BLaER1 treated with 17β-estradiol and CSF1 and Interleukin-3, amounts not matched to agents 10 nM and 100 nM (cell line): ENCODE measurements around the gene LPCAT3.
"Not testable (repeated sequence)": the region's sequence is repeated elsewhere in the genome, so short reads cannot be mapped to it uniquely, and the experiment has no call there.

Source experiments
- H3K27ac ChIP-seq, 11 experiments: shearing (Covaris generic); formaldehyde crosslinking; 2 replicates each; pipeline ENCODE4 v1.8.1; 2022
- H3K27me3 ChIP-seq, 11 experiments: shearing (Covaris generic); formaldehyde crosslinking; 2 replicates each; pipeline ENCODE4 v1.8.1; 2022
- H3K36me3 ChIP-seq, 11 experiments: shearing (Covaris generic); formaldehyde crosslinking; 2 replicates each; pipeline ENCODE4 v1.8.1; 2022
- H3K4me1 ChIP-seq, 10 experiments: shearing (Covaris generic); formaldehyde crosslinking; 2 replicates each; pipeline ENCODE4 v1.8.1; 2022
- H3K4me2 ChIP-seq, 11 experiments: shearing (Covaris generic); formaldehyde crosslinking; 2 replicates each; pipeline ENCODE4 v1.8.1; 2022
- H3K4me3 ChIP-seq, 10 experiments: shearing (Covaris generic); formaldehyde crosslinking; 2 replicates each; pipeline ENCODE4 v1.8.1; 2022
- H3K9ac ChIP-seq, 11 experiments: shearing (Covaris generic); formaldehyde crosslinking; 2 replicates each; pipeline ENCODE4 v1.8.1; 2022
- H3K9me3 ChIP-seq, 11 experiments: shearing (Covaris generic); formaldehyde crosslinking; replicated peaks in 1 of 11; 2 replicates each; pipeline ENCODE4 v1.8.1; 2022
- H4K20me1 ChIP-seq, 11 experiments: shearing (Covaris generic); formaldehyde crosslinking; 2 replicates each; pipeline ENCODE4 v1.8.1; 2022
- Cebpa-rat ChIP-seq, 11 experiments: shearing (Covaris generic); IDR thresholded peaks; 2 replicates each; pipeline ENCODE4 v1.8.1; 2022

The LPCAT3 gene

DNA sequence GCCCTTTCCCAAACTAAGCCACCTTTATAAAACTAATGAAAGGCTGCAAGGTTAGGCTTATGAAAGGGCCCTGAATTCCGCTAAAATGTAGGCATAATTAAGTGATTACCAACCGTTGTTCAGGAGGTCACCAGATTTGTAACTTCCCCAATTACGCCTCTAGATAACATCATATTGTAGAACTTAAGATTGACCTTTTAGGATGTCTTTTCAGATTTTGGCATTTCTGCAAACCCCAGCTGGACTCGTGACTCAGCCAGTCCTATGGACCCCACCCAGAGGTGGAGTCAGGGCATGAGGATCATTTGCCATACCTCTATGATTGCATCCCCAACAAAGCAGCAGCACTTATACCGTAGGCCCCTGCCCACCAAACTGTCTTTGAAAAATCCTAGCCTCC lies 3.7 kb upstream of the LPCAT3 start:
- no peaks in the 10 kb centered on the region for H3K9me3 ChIP-seq
- H3K27ac ChIP-seq = no peak overlapping the region
- no peaks in the 10 kb centered on the region for H3K36me3 ChIP-seq
- H3K4me1 ChIP-seq = peaks cover 14 to 31% (median 19%) of the 10 kb centered on the region in 10 experiments
- peak overlapping the region in 2 of 11 experiments; percentile 0 to 20; a peak in 1 of 22 replicates for H3K4me2 ChIP-seq
- H4K20me1 ChIP-seq = peaks cover 0 to 9% (median 0%) of the 10 kb centered on the region in 11 experiments; a peak in 3 of 22 replicates
- no peak overlapping the region for H3K9ac ChIP-seq
- TF ChIP-seq Cebpa-rat (IDR thresholded peaks at IDR 0.05) = no peak
- no peak overlapping the region for H3K4me3 ChIP-seq
- no peaks in the 10 kb centered on the region for H3K27me3 ChIP-seq

DNA sequence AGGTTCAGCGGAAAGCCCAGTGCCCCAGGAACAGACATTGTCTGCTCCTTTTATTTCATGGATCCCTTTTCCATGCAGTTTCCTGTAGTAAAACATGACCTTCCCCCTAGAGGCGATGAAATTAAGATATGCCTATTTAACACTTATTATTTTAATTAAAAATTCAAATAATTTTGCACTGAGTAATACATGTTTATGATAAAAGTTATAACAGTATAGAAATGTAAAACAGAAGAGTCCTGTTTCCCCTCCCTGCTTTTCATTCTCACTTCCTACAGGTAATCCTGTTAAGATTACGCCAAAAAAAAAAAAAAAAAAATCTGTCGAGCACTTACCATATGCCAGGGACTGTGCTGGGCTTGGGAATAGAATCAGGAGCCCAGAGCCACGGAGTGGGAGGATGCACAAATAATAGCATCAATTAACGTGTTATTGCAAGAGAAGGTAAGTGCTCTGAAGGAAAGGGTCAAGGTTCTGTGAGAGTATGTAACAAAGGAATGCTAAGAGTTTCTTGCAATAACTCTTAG lies 830 bp upstream of the LPCAT3 start:
- H4K20me1 ChIP-seq = peaks cover 0 to 35% (median 7%) of the 10 kb centered on the region in 11 experiments; a peak in 8 of 22 replicates
- H3K4me2 ChIP-seq = peak overlapping the region; percentile 52 to 88 (median 80)
- H3K4me3 ChIP-seq = peak overlapping the region; percentile 69 to 88 (median 80); a peak in 19 of 20 replicates
- H3K36me3 ChIP-seq = peaks cover 3 to 20% (median 13%) of the 10 kb centered on the region in 11 experiments; a peak in 17 of 22 replicates
- no peaks in the 10 kb centered on the region for H3K9me3 ChIP-seq
- peaks cover 30 to 59% (median 37%) of the 10 kb centered on the region in 10 experiments for H3K4me1 ChIP-seq
- H3K27me3 ChIP-seq = no peaks in the 10 kb centered on the region
- H3K27ac ChIP-seq = peak overlapping the region in 10 of 11 experiments; percentile 80 to 94 (median 85); a peak in 21 of 22 replicates
- no peak for TF ChIP-seq Cebpa-rat (IDR thresholded peaks at IDR 0.05)
- peak overlapping the region; percentile 79 to 88 (median 84); a peak in 21 of 22 replicates for H3K9ac ChIP-seq

DNA sequence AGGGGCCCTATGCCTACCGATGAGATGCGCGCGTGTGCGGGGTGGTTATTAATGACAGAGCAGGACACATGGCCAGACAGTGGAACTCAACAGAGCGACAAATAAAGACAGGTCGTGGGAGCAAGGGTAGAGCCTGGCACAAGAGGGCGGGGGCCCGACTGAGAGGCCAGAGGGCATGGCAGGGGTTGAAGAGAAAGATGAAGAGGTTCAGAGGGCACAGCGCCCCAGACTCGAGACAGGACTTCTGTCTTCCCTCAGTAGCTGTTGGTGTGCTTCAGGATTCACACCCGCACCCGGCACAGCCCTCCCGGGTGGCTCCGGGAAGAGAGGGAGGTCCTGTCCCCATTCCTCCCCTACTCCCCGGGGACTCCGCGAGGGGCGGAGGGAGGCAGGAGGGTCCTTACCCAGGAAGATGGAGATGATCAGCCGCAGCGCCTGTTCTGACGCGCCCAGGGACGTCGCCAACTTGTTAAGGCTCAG lies 366 bp downstream of the LPCAT3 start:
- Histone ChIP-seq H4K20me1 (peaks cover 5 to 40% (median 9%) of the 10 kb centered on the region in 11 experiments; a peak in 12 of 22 replicates), H3K9ac (peak overlapping the region; percentile 79 to 88 (median 84)), H3K9me3 (no peaks in the 10 kb centered on the region), H3K4me1 (peaks cover 30 to 71% (median 37%) of the 10 kb centered on the region in 10 experiments), H3K27me3 (no peaks in the 10 kb centered on the region), H3K4me3 (peak overlapping the region; percentile 69 to 88 (median 80)), H3K27ac (peak overlapping the region; percentile 80 to 94 (median 85)), H3K36me3 (peaks cover 11 to 32% (median 25%) of the 10 kb centered on the region in 11 experiments), H3K4me2 (peak overlapping the region; percentile 83 to 98 (median 87))
- no peak for TF ChIP-seq Cebpa-rat (IDR thresholded peaks at IDR 0.05)

- peak overlapping the region; percentile 79 to 88 (median 84) for H3K9ac ChIP-seq
- peaks cover 20 to 40% (median 32%) of the 10 kb centered on the region in 11 experiments for H3K36me3 ChIP-seq
- H3K27ac ChIP-seq = peak overlapping the region in 5 of 11 experiments; percentile 84 to 94 (median 86); a peak in 7 of 22 replicates
- H3K9me3 ChIP-seq = no peaks in the 10 kb centered on the region
- peaks cover 5 to 44% (median 9%) of the 10 kb centered on the region in 11 experiments; a peak in 13 of 22 replicates for H4K20me1 ChIP-seq
- no peak for TF ChIP-seq Cebpa-rat (IDR thresholded peaks at IDR 0.05)
- H3K4me2 ChIP-seq = peak overlapping the region; percentile 83 to 98 (median 87)
- H3K4me3 ChIP-seq = peak overlapping the region; percentile 69 to 88 (median 80); a peak in 19 of 20 replicates
- H3K27me3 ChIP-seq = no peaks in the 10 kb centered on the region
- peaks cover 30 to 70% (median 37%) of the 10 kb centered on the region in 10 experiments for H3K4me1 ChIP-seq
Measured at GRCh38 chr12:7016958-7017571, 1.2 kb downstream of the LPCAT3 start.

DNA sequence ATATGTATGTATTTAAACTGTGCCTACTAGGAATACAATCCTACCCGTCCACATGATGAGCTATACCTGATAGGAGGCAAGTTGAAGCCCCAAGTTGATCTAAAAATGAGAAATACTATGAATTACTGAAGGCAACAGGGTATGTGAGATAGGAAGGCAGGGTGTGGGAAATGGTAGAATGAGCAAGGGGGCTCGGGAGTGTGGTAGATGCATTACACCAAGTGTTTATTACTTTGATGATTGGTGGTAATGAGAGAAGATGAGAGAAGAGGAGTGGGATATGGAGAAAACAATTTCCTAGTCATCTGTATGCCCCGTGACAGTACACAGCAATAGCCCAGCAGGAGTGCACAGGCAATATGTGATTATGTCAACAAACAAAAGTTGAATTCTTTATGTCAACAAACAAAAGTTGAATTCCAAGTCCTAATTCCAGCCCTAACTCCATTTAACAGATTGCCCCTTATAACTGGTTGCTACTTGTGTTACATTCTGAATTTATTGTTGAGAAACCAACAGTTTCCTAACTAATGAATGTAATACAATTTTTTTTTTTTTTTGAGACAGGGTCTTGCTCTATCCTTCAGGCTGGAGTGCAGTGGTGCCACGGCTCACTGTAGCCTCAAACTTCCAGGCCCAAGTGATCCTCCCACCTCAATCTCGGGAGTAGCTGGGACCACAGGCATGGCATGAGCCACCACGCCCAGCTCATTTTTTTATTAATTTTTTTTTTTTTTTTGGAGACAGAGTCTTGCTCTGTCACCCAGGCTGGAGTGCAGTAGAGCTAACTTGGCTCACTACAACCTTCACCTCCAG lies 2.5 kb downstream of the LPCAT3 start:
- Histone ChIP-seq H3K4me1 (peaks cover 30 to 67% (median 37%) of the 10 kb centered on the region in 10 experiments), H3K4me2 (peak overlapping the region; percentile 83 to 98 (median 87)), H3K27me3 (no peaks in the 10 kb centered on the region), H3K9ac (peak overlapping the region in 2 of 11 experiments; percentile 87 to 88; a peak in 4 of 22 replicates), H4K20me1 (peaks cover 5 to 51% (median 14%) of the 10 kb centered on the region in 11 experiments; a peak in 14 of 22 replicates), H3K27ac (no peak overlapping the region), H3K36me3 (peaks cover 31 to 53% (median 45%) of the 10 kb centered on the region in 11 experiments), H3K9me3 (no peaks in the 10 kb centered on the region), H3K4me3 (peak overlapping the region in 4 of 10 experiments; percentile 81 to 88 (median 87); a peak in 3 of 20 replicates)
- TF ChIP-seq Cebpa-rat (IDR thresholded peaks at IDR 0.05) = no peak

GRCh38 chr12:7013101-7013500 lies 5.2 kb downstream of the LPCAT3 start:
- Histone ChIP-seq H3K4me1 (peaks cover 29 to 88% (median 36%) of the 10 kb centered on the region in 10 experiments), H4K20me1 (peaks cover 5 to 52% (median 14%) of the 10 kb centered on the region in 11 experiments; a peak in 14 of 22 replicates), H3K9me3 (no peaks in the 10 kb centered on the region), H3K36me3 (peaks cover 38 to 80% (median 64%) of the 10 kb centered on the region in 11 experiments), H3K27ac (no peak overlapping the region), H3K9ac (no peak overlapping the region), H3K4me2 (peak overlapping the region in 2 of 11 experiments; percentile 5 to 15; a peak in 2 of 22 replicates), H3K27me3 (no peaks in the 10 kb centered on the region), H3K4me3 (no peak overlapping the region)
- no peak for TF ChIP-seq Cebpa-rat (IDR thresholded peaks at IDR 0.05)

- peaks cover 5 to 52% (median 9%) of the 10 kb centered on the region in 11 experiments; a peak in 14 of 22 replicates for H4K20me1 ChIP-seq
- H3K27ac ChIP-seq = no peak overlapping the region
- no peak for TF ChIP-seq Cebpa-rat (IDR thresholded peaks at IDR 0.05)
- H3K4me2 ChIP-seq = no peak overlapping the region
- H3K4me1 ChIP-seq = peaks cover 28 to 93% (median 39%) of the 10 kb centered on the region in 10 experiments
- no peak overlapping the region for H3K9ac ChIP-seq
- no peaks in the 10 kb centered on the region for H3K9me3 ChIP-seq
- H3K4me3 ChIP-seq = no peak overlapping the region
- no peaks in the 10 kb centered on the region for H3K27me3 ChIP-seq
- H3K36me3 ChIP-seq = peaks cover 38 to 89% (median 65%) of the 10 kb centered on the region in 11 experiments
Measured at GRCh38 chr12:7012024-7012607, 6.2 kb downstream of the LPCAT3 start.

- not testable (repeated sequence) for H3K27me3 ChIP-seq, H3K9me3 ChIP-seq, H3K4me2 ChIP-seq, H3K27ac ChIP-seq, H3K4me3 ChIP-seq, H3K9ac ChIP-seq
- H3K36me3 ChIP-seq = peaks cover 38 to 97% (median 72%) of the 10 kb centered on the region in 11 experiments
- peaks cover 5 to 47% (median 9%) of the 10 kb centered on the region in 11 experiments; a peak in 14 of 22 replicates for H4K20me1 ChIP-seq
- peaks cover 21 to 93% (median 36%) of the 10 kb centered on the region in 10 experiments for H3K4me1 ChIP-seq
Measured at GRCh38 chr12:7011398-7011797, 6.9 kb downstream of the LPCAT3 start.
